NCI-H82 treated with DMSO at 0.1 percent for 48 hours (cell line): Measurements from ENCODE around the gene VANGL2.
"Not testable (repeated sequence)": the region's sequence is repeated elsewhere in the genome, so short reads cannot be mapped to it uniquely, and the experiment has no call there.

Source experiments
- DNase-seq: peaks from one replicate; lab custom pipeline; 2025; ENCODE audit not compliant: unreplicated experiment; lab: John Stamatoyannopoulos, UW

Gene VANGL2

GRCh38 chr1:160369087-160369486 is 31.3 kb upstream of the VANGL2 start:
- DNase-seq: no peak

GRCh38 chr1:160370561-160371345 is 29.6 kb upstream of the VANGL2 start:
- DNase-seq: peak; percentile 22

GRCh38 chr1:160371346-160371631 is 29.1 kb upstream of the VANGL2 start:
- no peak for DNase-seq

- no peak for DNase-seq
Observed at GRCh38 chr1:160371756-160372155, 28.6 kb upstream of the VANGL2 start.

- DNase-seq: no peak
Observed at GRCh38 chr1:160373696-160374095, 26.7 kb upstream of the VANGL2 start.

- peak; percentile 85 for DNase-seq
Observed at GRCh38 chr1:160374306-160375110, 25.9 kb upstream of the VANGL2 start.

GRCh38 chr1:160375788-160376524 is 24.4 kb upstream of the VANGL2 start:
- DNase-seq: no peak

GRCh38 chr1:160376525-160377131 is 23.7 kb upstream of the VANGL2 start:
- DNase-seq: peak; percentile 93

- DNase-seq: no peak
Observed at GRCh38 chr1:160377585-160378206, 22.7 kb upstream of the VANGL2 start.

- DNase-seq: not testable (repeated sequence)
Observed at GRCh38 chr1:160384812-160385211, 15.6 kb upstream of the VANGL2 start.

- not testable (repeated sequence) for DNase-seq
Observed at GRCh38 chr1:160388406-160388805, 12.0 kb upstream of the VANGL2 start.

- no peak for DNase-seq
Observed at GRCh38 chr1:160394673-160395072, 5.7 kb upstream of the VANGL2 start.

GRCh38 chr1:160397651-160398050 is 2.7 kb upstream of the VANGL2 start:
- DNase-seq: no peak

GRCh38 chr1:160398823-160399222 is 1.5 kb upstream of the VANGL2 start:
- DNase-seq: no peak

- DNase-seq: no peak
Observed at GRCh38 chr1:160399544-160400222, 681 bp upstream of the VANGL2 start.

- DNase-seq: peak; percentile 54
Observed at GRCh38 chr1:160400646-160401486, 502 bp downstream of the VANGL2 start.

- no peak for DNase-seq
Observed at GRCh38 chr1:160401487-160401805, 1.1 kb downstream of the VANGL2 start.

GRCh38 chr1:160402001-160402795 is 1.8 kb downstream of the VANGL2 start:
- DNase-seq: no peak

- no peak for DNase-seq
Observed at GRCh38 chr1:160403244-160403643, 2.9 kb downstream of the VANGL2 start.
